Adipocyte (in vitro differentiated cells): Measurements from ENCODE around the gene CDCP1.

Experiments used
- DNase-seq: peaks from one replicate; pipeline ENCODE4 v3.0.0-alpha.2; 2015; ENCODE audit warnings: low read depth
- H3K27me3 ChIP-seq: replicated peaks from 2 replicates; pipeline ENCODE4 v1.7.0; 2013; ENCODE audit warnings: mild to moderate bottlenecking, low read length, moderate library complexity; ENCODE audit not compliant: control insufficient read depth, insufficient read depth
- H3K36me3 ChIP-seq: 2 replicates; pipeline ENCODE4 v1.7.0; 2013; ENCODE audit warnings: low read length, mild to moderate bottlenecking, moderate library complexity; ENCODE audit not compliant: control insufficient read depth, insufficient read depth, severe bottlenecking
- H3K4me1 ChIP-seq: 2 replicates; pipeline ENCODE4 v1.7.0; 2013; ENCODE audit warnings: mild to moderate bottlenecking, low read length, moderate library complexity; ENCODE audit not compliant: control insufficient read depth, insufficient read depth
- H3K4me3 ChIP-seq: 2 replicates; pipeline ENCODE4 v1.7.0; 2013; ENCODE audit warnings: mild to moderate bottlenecking, low read length, moderate library complexity
- H3K9ac ChIP-seq: 2 replicates; pipeline ENCODE4 v1.7.0; 2013; ENCODE audit warnings: mild to moderate bottlenecking, low read length, moderate library complexity
- H3K9me3 ChIP-seq: 2 replicates; pipeline ENCODE4 v1.7.0; 2013; ENCODE audit warnings: mild to moderate bottlenecking, low read length, moderate library complexity; ENCODE audit not compliant: control insufficient read depth

CDCP1 gene

DNA sequence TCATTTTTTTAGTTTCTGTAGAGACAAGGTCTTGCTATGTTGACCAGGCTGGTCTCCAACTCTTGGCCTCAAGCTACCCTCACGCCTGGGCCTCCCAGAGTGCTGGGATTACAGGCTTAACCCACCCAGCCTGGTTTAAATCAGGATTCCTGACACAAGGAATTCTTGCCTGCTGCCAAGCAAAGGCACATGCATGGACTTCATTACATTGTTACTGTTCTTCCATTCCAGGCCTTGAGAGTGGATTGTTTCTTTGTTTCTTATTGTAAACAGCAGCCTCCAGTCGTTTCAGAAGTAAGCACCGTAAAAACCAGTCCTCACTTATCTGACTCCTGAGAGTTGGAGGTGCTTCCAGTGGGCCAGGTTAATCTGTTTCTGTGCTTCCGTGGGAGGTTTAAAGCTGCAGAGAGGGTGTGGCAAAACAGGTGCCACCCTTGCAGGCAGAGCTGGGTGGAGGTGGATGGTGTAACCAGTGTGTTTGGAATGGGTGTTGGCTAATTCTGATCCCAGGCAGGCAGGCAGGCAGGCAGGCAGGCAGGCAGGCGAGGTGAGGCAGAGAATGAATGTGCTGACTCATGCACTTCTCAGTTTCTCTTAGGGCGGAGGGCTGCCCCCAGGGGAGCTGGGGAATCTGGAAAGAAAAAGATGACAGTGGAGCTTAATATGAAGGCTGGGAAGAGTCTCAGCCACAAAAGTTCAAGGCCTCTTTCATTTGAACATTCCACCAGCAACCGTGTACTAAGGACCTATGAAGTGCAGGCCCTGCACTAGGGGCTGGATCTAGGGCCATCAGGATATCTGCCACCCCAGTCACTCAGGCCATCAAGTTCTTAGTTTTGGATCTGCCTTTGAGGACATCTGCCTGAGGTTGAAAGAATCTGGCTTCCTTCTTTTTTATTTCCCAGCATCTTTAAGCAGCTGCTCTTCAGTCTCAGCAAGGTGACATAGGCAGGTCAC is 37.0 kb upstream of the CDCP1 start:
- Histone ChIP-seq H3K36me3 (no peaks in the 10 kb centered on the region), H3K4me1 (peaks cover 19% of the 10 kb centered on the region), H3K9ac (no peak overlapping the region), H3K27me3 (no peaks in the 10 kb centered on the region), H3K4me3 (no peak overlapping the region), H3K9me3 (no peaks in the 10 kb centered on the region)
- DNase-seq, result peak; percentile 81

DNA sequence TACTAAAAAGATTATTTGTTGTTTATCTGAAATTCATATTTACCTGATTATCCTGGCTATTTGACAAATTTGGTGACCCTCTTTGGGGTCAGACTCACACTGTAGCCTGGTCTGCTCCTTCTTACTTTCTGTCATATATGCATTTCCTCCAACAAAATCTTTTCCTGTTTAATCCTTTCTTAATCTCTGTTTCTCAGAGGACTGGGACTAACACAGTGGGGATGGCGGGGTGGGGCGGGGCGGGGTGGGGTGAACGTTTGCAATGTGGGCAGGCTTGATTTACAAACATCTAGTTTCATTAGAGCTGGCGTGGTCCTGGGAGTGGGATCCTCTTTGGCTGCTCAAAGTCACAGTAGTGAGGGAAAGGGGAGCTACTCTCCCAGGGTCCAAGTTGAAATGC is 35.3 kb upstream of the CDCP1 start:
- H3K9ac ChIP-seq, result no peak overlapping the region
- H3K9me3 ChIP-seq, result no peaks in the 10 kb centered on the region
- DNase-seq, result no peak
- H3K27me3 ChIP-seq, result no peaks in the 10 kb centered on the region
- peaks cover 19% of the 10 kb centered on the region for H3K4me1 ChIP-seq
- H3K36me3 ChIP-seq, result no peaks in the 10 kb centered on the region
- no peak overlapping the region for H3K4me3 ChIP-seq

DNA sequence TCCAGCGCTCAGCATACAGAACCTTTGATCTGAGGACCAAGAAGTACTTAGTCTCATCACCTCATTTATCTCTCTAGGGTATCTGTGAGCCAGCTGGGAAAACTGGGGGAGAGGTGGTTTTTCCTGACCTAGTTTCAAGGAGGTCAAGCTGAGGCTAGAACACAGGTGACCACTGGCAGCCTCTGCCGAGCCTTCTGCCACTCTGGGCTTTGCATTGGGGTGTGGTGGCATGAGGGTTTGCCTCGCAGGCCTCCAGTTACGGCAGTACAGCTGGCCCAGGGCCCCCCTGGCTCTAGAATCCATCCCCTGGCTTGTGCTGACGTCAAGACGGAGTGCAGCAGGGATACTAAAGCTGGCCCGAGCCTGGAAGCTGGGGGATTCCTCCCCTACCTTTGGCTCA is 34.7 kb upstream of the CDCP1 start:
- H3K9me3 ChIP-seq, result no peaks in the 10 kb centered on the region

DNA sequence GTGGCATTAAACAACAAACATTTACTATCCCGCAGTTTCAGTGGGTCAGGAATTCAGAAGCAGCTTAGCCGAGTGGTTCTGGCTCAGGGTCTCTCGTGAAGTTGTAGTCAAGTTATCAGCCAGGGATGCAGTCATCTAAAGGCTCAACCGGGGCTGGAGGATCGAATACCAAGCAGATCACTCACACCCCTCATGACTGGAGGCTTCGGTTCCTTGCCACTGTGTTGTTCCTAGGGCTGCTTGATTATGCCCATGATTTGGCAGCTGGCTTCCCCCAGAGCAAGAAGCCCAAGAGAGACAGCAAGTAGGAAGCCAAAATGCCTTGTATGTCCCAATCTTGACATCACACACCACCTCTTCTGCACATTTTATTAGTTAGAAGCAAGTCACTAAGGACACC is 33.9 kb upstream of the CDCP1 start:
- DNase-seq, result peak; percentile 63
- no peak overlapping the region for H3K9ac ChIP-seq
- no peaks in the 10 kb centered on the region for H3K36me3 ChIP-seq
- no peaks in the 10 kb centered on the region for H3K27me3 ChIP-seq
- no peak overlapping the region for H3K4me3 ChIP-seq
- H3K9me3 ChIP-seq, result no peaks in the 10 kb centered on the region
- peaks cover 19% of the 10 kb centered on the region for H3K4me1 ChIP-seq

More for the DNA sequence above, 34.7 kb upstream of the CDCP1 start:
- H3K4me3 ChIP-seq, result no peak overlapping the region
- H3K9ac ChIP-seq, result no peak overlapping the region
- DNase-seq, result no peak
- H3K4me1 ChIP-seq, result peaks cover 19% of the 10 kb centered on the region
- H3K27me3 ChIP-seq, result no peaks in the 10 kb centered on the region
- no peaks in the 10 kb centered on the region for H3K36me3 ChIP-seq

DNA sequence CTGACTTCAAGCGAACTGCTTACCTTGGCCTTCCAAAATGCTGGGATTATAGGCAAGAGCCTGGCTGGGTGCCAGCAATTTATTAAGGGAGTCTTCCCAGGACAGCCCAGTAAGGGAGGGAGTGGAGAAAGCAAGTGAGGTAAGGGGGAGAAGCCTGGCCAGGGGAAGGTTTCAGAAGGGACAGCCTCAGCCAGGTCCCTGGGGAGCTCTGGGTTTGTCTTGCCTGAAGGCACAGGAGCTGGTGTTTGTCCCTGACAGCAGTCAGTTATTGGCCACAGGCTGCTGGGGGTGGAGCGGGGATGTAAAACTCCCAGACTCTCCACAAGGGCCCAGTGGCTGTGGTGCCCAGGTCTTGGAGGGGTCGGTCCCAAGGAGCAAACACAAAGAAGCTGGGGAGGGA is 33.0 kb upstream of the CDCP1 start:
- Histone ChIP-seq H3K4me3 (no peak overlapping the region), H3K9ac (no peak overlapping the region), H3K27me3 (no peaks in the 10 kb centered on the region), H3K9me3 (no peaks in the 10 kb centered on the region), H3K36me3 (no peaks in the 10 kb centered on the region), H3K4me1 (peaks cover 19% of the 10 kb centered on the region)
- DNase-seq, result peak; percentile 17

DNA sequence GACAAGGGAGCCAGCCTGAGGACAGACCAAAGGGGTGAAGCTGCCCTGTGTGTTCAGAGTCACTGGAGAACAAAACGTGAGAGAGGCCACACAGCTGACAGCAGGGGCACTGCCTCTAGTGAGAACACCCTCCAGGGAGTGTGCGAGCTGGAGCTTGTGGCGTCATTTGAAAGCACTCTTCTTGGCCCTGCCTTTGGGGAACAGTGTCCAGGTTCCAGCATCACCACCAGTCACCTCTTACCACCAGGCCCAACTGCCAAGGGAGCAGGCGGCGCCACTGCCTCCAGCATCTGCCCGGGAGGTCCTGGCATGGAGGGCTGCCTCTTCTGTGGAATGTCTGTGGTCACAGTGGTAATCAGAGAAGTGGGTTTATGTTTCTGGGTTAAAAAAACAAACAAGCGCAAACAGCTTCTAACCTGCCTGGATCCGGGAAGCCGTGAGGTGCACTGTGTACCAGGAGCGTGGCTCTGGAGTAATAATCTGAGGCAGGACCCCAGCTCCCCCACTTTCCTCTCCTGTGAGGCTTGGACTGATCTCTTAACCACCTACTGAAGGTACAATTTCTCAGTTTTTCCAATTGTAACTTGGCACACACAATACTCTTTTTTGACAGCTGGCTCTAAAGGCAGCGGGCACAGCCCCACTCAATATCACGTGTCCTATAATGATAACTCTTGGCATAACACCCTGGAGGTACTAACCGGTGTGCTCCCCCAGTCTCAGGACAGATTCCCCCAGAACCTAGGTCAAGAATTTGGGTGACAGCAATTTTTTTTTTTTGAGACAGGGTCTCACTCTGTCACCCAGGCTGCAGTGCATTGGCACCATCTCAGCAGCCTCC is 32.2 kb upstream of the CDCP1 start:
- Histone ChIP-seq H3K4me1 (peaks cover 16% of the 10 kb centered on the region), H3K9ac (no peak overlapping the region), H3K36me3 (no peaks in the 10 kb centered on the region), H3K27me3 (no peaks in the 10 kb centered on the region), H3K4me3 (no peak overlapping the region), H3K9me3 (no peaks in the 10 kb centered on the region)
- peak; percentile 76 for DNase-seq

DNA sequence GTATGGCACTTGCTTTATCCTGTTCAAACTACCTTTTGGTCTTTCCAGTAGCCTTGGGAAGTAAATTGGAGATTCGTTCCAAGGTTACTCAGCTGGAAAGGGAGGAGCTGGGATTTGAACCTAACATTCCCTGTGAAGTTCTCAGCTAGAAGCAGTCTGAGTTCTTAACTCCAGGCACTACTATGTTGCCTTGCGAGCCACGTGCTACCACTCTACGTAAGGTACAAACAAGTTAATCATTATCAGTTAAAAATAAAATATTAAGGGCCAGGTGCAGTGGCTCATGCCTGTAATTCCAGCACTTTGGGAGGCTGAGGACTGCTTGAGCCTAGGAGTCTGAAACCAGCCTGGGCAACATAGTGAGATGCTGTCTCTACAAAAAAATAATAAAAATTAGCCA is 30.7 kb upstream of the CDCP1 start:
- H3K4me3 ChIP-seq, result no peak overlapping the region
- no peaks in the 10 kb centered on the region for H3K9me3 ChIP-seq
- H3K9ac ChIP-seq, result no peak overlapping the region
- peaks cover 9% of the 10 kb centered on the region for H3K4me1 ChIP-seq
- DNase-seq, result no peak
- H3K36me3 ChIP-seq, result no peaks in the 10 kb centered on the region
- H3K27me3 ChIP-seq, result no peaks in the 10 kb centered on the region

DNA sequence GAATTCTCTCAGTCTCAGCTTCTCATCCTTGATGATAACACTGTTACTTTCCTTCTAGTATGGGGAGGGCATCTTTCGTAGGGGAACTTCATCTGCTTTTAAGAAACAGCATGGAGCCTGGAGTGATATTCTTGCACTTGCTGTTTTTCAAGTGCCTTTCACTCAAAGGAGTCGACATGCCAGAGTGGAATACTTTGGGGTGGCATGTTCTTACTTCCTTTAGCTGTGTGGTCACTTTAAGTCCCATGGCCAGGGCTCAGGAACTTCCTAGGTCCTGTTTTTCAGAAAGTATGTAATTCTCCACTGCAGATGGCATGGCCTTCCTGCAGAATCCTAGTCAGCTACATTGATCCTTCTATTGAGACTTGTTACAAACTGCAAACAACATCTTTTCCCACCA is 28.1 kb upstream of the CDCP1 start:
- no peak for DNase-seq
- no peaks in the 10 kb centered on the region for H3K36me3 ChIP-seq
- H3K4me1 ChIP-seq, result peaks cover 8% of the 10 kb centered on the region
- no peak overlapping the region for H3K9ac ChIP-seq
- H3K4me3 ChIP-seq, result no peak overlapping the region
- H3K27me3 ChIP-seq, result no peaks in the 10 kb centered on the region
- no peaks in the 10 kb centered on the region for H3K9me3 ChIP-seq

DNA sequence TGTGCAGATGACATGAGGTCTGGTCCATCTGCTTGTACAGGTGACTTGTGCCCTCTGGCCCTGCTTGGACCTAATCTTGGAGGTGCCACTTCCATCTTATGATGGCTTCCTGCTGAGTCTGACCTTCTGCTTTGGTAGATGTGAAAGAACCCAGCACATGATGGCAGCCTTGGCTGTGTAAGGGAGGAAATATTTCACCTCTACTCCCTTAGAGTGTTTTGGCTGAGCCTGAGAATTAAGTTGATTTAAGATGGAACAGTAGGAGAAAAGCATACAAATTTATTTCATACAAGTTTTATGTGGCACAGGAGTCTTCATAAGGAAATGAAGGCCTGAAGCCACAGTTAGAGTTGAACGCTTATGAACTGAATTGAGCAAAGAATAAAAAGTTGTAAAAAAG is 27.6 kb upstream of the CDCP1 start:
- Histone ChIP-seq H3K4me1 (peaks cover 8% of the 10 kb centered on the region), H3K27me3 (no peaks in the 10 kb centered on the region), H3K36me3 (no peaks in the 10 kb centered on the region), H3K4me3 (no peak overlapping the region), H3K9me3 (no peaks in the 10 kb centered on the region), H3K9ac (no peak overlapping the region)
- no peak for DNase-seq

DNA sequence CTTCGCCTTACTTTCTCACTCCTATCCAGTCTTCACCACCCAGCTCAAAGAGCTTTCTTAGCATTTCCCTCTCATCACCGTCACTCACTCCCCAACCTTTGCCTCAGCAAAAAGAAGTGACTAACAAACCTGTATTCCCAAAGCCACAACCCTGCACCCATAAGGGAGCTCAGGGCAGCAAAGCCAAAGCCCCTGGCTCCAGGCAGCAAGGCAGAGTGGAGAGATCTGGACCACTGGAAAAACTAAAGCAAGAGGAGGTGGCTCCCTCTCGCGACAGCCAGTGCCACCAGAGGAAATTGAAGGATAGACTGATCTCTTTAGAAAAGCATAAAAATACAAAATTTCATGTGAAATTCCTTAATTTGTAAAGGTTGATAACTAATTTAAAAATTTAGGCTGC is 25.1 kb upstream of the CDCP1 start:
- Histone ChIP-seq H3K27me3 (no peaks in the 10 kb centered on the region), H3K36me3 (no peaks in the 10 kb centered on the region), H3K4me1 (peaks cover 19% of the 10 kb centered on the region), H3K9ac (no peak overlapping the region), H3K9me3 (no peaks in the 10 kb centered on the region), H3K4me3 (no peak overlapping the region)
- no peak for DNase-seq

DNA sequence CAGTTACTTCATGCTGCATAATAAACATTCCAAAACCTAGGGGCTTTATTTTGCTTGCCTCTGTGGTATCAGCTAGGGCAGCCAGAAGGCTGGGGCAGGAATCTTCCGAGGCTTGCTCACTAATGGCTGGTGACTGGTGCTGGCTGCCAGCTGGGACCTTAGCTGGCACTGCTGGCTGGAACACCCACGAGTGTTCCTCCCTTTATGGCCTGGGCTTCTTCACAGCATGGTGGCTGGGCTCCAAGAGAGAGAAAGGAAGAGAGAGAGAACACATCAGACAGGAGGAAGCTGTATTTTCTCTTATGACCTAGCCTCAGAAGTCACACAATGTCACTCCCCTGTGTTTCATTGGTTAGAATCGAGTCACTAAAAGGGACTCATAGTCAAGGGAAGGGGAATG is 23.9 kb upstream of the CDCP1 start:
- H3K4me3 ChIP-seq, result no peak overlapping the region
- no peak overlapping the region for H3K9ac ChIP-seq
- no peaks in the 10 kb centered on the region for H3K9me3 ChIP-seq
- H3K27me3 ChIP-seq, result no peaks in the 10 kb centered on the region
- peak; percentile 32 for DNase-seq
- H3K4me1 ChIP-seq, result peaks cover 19% of the 10 kb centered on the region
- no peaks in the 10 kb centered on the region for H3K36me3 ChIP-seq
